ENCODE measurements around the gene ILKAP.

ILKAP gene

GRCh38 chr2:238133499-238134392, 69.7 kb downstream of the ILKAP start:
- TF ChIP-seq POLR2AphosphoS5 (IDR thresholded peaks at IDR 0.05; ENCODE audit: low read depth) = no peak
- no peak for TF ChIP-seq GABPA (IDR thresholded peaks at IDR 0.05; ENCODE audit: low read depth)
- TF ChIP-seq, protein P1, sequence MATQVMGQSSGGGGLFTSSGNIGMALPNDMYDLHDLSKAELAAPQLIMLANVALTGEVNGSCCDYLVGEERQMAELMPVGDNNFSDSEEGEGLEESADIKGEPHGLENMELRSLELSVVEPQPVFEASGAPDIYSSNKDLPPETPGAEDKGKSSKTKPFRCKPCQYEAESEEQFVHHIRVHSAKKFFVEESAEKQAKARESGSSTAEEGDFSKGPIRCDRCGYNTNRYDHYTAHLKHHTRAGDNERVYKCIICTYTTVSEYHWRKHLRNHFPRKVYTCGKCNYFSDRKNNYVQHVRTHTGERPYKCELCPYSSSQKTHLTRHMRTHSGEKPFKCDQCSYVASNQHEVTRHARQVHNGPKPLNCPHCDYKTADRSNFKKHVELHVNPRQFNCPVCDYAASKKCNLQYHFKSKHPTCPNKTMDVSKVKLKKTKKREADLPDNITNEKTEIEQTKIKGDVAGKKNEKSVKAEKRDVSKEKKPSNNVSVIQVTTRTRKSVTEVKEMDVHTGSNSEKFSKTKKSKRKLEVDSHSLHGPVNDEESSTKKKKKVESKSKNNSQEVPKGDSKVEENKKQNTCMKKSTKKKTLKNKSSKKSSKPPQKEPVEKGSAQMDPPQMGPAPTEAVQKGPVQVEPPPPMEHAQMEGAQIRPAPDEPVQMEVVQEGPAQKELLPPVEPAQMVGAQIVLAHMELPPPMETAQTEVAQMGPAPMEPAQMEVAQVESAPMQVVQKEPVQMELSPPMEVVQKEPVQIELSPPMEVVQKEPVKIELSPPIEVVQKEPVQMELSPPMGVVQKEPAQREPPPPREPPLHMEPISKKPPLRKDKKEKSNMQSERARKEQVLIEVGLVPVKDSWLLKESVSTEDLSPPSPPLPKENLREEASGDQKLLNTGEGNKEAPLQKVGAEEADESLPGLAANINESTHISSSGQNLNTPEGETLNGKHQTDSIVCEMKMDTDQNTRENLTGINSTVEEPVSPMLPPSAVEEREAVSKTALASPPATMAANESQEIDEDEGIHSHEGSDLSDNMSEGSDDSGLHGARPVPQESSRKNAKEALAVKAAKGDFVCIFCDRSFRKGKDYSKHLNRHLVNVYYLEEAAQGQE (IDR thresholded peaks at IDR 0.05; ENCODE audit: insufficient replicate concordance, low read depth) = no peak
- TF ChIP-seq SPI1 (IDR thresholded peaks at IDR 0.05; ENCODE audit: borderline replicate concordance, low read depth) = no peak
- no peak for TF ChIP-seq CTCF (IDR thresholded peaks at IDR 0.05; ENCODE audit: insufficient read depth, low read length)
- Histone ChIP-seq H3K27ac (replicated peaks) (no peak overlapping the region), H3K4me3 (replicated peaks; ENCODE audit: insufficient read depth, low read length) (no peak overlapping the region), H3K27me3 (ENCODE audit: insufficient read depth, poor library complexity, severe bottlenecking) (no peaks in the 10 kb centered on the region)
- no peak for DNase-seq (ENCODE audit: low read depth in 1 of 2, low spot score in 1 of 2)

DNA sequence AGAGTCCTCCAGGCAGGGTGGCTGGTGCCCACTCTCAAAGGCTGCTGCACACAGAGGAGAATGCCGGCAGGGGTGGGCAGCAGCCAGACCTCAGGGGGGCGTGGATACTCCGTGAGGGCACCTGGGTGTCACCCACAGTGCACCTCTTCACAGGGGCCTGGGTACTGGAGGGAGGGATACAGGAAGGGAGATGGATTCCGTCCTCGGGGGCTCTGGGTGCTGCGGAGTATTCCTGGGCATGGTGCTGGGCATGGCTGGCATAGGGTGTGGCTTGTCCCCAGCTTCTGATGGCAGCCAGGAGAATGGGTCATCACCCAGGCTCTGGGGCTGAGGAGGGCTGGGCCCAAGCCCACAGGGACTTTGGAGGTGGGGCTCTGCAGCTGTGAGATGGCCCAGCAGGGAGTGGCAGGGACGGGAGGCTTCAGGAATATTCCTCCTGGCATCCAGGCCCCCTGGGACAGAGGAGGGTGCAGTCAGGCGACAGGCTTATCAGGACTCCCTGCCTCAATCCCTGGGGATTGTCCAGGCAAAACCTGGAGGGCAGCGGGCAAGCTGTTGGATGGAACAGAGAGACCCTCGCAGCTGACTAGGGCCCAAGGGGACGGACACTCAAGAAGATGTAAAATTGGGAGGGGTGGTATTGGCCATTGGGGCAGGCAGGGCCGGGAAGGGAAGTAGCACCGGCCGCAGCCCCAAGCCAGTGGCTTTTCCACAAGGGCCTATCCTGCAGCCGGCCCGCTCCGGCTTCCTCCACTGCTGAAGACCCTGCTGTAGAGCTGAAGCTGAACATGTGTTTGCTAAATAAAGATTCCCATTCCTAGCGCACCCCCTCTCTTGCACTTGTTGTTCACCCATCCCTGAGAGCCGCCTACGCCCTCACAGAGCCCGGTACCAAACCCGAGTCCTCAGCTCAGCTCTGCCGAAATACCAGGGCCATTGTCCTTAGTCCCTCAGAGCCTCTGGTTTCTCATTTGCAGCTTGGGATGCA, 70.7 kb downstream of the ILKAP start:
- TF ChIP-seq GABPA (IDR thresholded peaks at IDR 0.05; ENCODE audit: low read depth) (no peak), CTCF (IDR thresholded peaks at IDR 0.05; ENCODE audit: insufficient read depth, low read length) (no peak), SPI1 (IDR thresholded peaks at IDR 0.05; ENCODE audit: borderline replicate concordance, low read depth) (no peak)
- Histone ChIP-seq H3K4me3 (replicated peaks; ENCODE audit: insufficient read depth, low read length) (no peak overlapping the region), H3K27me3 (ENCODE audit: insufficient read depth, poor library complexity, severe bottlenecking) (no peaks in the 10 kb centered on the region), H3K27ac (replicated peaks) (no peak overlapping the region)
- no peak for DNase-seq (ENCODE audit: low read depth in 1 of 2, low spot score in 1 of 2)

DNA sequence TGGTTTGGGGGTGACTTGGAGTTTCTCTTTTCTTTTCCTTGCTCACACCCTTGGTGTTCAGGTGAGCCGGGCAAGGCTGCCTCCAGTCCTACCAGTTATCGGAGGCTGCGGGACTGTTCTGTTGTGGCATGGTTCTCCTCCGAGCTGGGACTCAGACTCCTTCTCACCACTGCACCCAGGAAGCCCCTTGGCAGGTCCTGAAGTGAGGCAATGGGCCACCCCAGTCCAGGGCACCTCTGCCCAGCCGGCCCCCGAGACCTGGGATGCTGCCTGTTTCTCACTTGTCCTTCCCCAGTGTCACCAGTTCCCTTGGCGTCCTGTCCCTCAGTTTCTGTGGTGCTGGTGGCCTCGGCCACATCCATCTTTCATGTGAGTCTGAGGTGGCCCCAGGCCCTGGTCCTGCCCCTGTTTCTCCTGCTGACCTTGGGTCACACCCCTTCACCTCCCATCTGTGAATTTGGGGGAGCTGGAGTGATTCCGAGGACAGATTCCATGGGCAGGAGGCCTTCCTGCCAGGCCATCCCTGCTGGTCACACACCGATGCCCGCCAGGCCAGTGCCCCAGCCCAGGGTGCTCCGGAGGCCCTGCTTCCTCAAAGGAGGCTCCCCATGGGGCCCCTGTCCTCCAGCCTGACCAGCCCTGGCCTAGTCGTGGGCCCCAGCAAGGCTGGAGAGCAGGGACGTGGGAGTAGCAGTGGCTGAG, 71.6 kb downstream of the ILKAP start:
- no peaks in the 10 kb centered on the region for H3K27me3 ChIP-seq (ENCODE audit: insufficient read depth, poor library complexity, severe bottlenecking)
- no peak overlapping the region for H3K27ac ChIP-seq (replicated peaks)
- DNase-seq (ENCODE audit: low read depth in 1 of 2, low spot score in 1 of 2) = no peak
- no peak for TF ChIP-seq CTCF (IDR thresholded peaks at IDR 0.05; ENCODE audit: insufficient read depth, low read length)
- TF ChIP-seq GABPA (IDR thresholded peaks at IDR 0.05; ENCODE audit: low read depth) = no peak
- H3K4me3 ChIP-seq (replicated peaks; ENCODE audit: insufficient read depth, low read length) = no peak overlapping the region
